Hindlimb muscle (tissue), 1 donor: ENCODE measurements around the gene TTC9. TPM values are rescaled to one million over a fixed set of nuclear protein-coding genes. Genes with fewer than 3 reads are reported as not detected.

Source experiments
- DNase-seq: peaks from one replicate; pipeline ENCODE4 v3.0.0-alpha.2; 2013
- polyA plus RNA-seq: library from polyadenylated mRNA; unstranded; fragments of 120-200 nt; gene quantifications from one replicate; pipeline ENCODE4 v1.2.1, GENCODE V29; 2013; ENCODE audit not compliant: insufficient read length

The TTC9 gene
- polyA plus RNA-seq: 8.1 TPM

- peak; percentile 14 for DNase-seq
Observed at GRCh38 chr14:70641548-70642302, at the start of gene TTC9. Gene TTC9 (plus strand): TSS chr14:70641916. CDS start chr14:70642130, 214 bp downstream.

- DNase-seq: no peak
Observed at GRCh38 chr14:70594461-70594860, 47.3 kb upstream of the TTC9 start.

DNA sequence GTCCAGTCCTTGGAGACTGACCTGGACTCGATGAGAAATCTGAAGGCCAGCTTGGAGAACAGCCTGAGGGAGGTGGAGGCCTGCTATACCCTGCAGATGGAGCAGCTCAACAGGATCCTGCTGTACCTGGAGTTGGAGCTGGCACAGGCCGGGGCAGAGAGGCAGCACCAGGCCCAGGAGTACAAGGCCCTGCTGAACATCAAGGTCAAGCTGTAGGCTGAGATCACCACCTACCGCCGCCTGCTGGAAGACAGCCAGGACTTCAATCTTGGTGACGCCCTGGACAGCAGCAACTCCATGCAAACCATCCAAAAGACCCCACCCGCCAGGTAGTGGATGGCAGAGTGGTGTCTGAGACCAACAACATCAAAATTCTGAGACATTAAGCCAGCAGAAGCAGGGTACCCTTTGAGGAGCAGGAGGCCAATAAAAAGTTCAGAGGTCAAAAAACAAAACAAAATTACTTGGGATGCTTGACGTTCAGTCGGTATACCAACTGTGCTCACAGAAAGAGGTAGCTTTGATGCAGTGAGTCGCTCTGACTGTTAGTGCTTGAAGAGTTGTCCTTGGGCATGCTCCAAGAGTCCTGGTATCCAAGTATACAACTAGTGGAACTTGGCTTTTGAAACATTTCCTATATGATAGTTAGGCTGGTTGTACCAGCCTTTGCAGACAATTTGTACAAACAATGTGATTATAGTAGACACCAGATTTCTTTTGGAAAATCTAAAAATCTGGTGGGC, 46.1 kb upstream of the TTC9 start:
- DNase-seq: no peak

GRCh38 chr14:70597731-70598130, 44.0 kb upstream of the TTC9 start:
- no peak for DNase-seq

GRCh38 chr14:70599345-70599744, 42.4 kb upstream of the TTC9 start:
- DNase-seq: no peak

DNA sequence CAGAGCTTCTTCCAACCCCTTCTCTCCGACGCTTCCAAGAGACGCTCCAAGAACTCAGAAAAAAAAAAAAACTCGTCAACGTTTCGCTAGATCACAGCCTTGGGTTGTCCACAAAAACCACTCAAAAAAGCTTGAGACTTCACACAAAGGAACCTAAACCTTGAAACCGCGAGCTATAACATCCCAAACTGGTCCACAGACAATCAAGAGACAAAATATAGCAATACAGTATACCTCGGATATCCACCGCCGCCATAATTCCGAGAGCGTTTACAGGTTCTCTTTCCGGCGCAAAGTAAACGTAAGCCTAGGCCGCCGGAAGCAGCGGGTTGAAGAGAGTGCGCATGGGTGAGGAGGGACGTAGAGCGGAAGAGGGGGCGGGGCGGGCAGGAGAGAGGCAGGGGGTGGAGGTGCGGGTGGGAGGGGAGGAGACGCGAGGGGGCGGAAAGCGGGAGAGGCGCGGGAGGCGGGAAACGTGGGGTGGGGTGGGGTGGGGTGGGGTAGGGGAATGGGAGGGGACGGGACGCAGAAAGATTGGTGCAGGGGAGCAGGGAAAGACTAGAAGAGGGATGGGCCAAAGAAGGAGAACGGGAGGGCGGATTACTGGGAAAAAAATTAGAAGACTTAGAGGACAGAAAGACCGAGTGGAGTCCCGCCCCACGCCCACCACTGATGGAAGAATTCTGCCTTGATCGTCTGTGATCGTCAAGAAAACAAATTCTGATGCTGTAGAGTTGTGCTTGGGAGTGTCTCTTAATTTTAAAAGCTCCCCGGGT, 41.1 kb upstream of the TTC9 start, which contains the start of gene MED6:
Gene MED6, minus strand, starts transcription at position 274 of the 776 bp plus-strand sequence. Its CDS starts 18 bp downstream, at position 256.
- DNase-seq: peak; percentile 95

DNA sequence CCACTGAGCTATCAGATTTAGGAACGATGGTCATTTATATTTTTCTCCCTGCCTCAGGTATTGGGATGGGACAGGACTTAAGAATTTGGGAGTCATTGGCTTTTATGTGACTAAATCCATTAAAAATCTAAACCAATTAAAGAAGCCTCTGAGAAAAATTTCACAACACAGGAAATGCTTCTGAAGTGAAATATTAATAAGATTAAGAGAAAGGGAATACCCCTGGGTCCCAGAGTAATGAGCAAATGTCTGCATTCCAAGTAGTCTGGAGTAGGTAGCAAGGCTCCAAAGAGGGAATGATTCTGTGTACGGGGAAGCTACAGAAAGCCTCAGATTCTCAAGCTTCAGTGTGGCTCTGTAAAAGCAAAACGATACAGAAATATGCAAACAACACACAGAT, 40.6 kb upstream of the TTC9 start:
- DNase-seq: no peak

- DNase-seq: no peak
Observed at GRCh38 chr14:70602254-70602653, 39.5 kb upstream of the TTC9 start.

DNA sequence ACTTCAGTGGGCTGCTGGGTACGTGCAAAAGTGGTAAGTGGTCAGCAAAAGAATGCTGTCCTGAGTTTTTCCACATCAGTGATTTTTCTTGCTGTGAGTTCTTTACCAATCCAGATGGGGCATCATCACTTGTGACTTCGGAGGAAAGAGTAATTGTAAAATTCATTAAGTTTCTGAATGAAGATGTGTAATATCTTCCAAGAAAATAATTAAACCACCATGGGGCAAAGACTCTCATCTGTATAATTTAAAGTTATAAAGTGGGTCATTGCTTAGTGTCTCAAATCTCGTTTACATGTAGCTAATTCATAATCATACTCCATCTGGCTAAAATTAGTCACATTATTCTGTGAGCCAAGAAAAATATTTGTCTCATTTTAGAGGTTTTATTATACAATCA, 30.5 kb upstream of the TTC9 start:
- DNase-seq: no peak

- no peak for DNase-seq
Observed at GRCh38 chr14:70616646-70617045, 25.1 kb upstream of the TTC9 start.

- DNase-seq: no peak
Observed at GRCh38 chr14:70618314-70618713, 23.4 kb upstream of the TTC9 start.

- no peak for DNase-seq
Observed at GRCh38 chr14:70619708-70620107, 22.0 kb upstream of the TTC9 start.

DNA sequence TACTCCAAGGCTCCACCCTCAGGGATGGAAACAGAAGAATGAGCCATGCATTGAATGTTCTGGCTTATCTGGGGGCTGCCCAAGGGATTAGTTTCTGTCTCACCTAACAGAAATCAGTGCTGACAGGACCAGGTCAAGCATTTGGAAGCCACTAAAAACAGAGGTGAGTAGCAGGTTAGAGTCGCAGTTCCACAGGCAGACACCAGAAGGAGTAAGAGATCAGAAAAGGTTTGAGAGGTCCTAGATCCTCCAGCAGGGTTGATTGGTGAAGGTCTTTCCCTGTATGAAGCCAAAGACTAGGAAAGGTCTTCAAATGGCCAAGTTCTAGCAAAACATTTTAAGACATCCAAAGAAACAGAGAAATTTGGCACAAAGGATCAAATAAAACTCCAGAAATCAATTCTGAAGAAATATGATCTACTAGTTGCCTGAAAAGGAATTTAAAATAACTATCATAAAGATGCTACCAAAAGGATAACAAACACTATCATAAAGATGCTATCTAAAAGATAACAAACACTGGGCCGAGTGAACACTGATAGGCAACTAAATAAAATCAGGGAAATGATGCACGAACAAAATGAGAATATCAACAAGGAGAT, 19.5 kb upstream of the TTC9 start:
- DNase-seq: no peak

- no peak for DNase-seq
Observed at GRCh38 chr14:70624972-70625371, 16.7 kb upstream of the TTC9 start.

DNA sequence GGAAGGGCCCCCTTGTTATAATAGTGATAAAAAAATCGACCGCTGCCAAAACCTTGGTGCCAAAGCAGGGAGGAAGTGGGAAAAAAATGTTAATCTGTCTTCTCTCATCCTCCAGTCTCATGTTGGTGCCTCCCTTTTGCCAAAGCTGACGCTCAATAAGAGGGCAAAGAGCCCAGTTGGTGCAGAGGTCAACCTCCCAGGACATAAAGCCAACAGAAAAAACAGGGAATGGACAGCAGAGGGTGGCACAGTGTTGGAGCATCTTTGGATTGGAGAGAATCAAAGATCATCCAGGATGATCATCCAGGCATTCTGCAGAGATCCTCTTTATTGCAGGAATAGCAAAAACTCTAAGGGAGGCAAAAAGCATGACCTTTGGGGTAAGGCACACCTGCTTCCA, 9.8 kb upstream of the TTC9 start:
- no peak for DNase-seq

GRCh38 chr14:70635971-70636595, 5.6 kb upstream of the TTC9 start:
- DNase-seq: no peak

- DNase-seq: no peak
Observed at GRCh38 chr14:70638416-70638815, 3.3 kb upstream of the TTC9 start.

DNA sequence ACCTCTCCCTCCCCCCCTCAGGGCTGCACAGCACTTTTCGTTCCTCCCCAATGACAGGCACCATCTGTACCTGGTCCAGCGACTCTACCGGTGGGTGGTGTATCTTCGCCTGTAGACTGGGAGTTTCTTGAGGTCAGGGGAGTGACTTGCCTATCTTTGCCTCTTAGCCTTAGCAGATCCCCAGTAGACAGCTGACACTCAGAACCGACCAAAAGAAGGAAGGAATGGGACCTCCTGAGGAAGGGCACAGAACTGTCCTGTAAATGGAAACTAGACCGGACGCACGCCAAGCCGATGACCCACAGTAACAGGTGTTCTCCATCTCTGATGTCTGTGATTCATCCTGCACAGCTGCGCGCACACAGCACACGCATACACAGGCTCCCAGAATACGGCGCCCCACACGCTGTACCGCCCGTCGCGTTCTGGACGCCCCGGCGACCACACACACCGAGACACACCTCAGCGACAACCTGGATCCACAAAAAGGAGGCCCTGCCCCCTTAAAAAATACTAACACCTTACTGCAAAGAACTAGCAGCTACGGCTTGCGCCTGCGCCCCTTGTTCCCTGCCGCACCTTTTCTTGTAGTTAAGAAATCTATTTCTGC, 673 bp upstream of the TTC9 start:
- peak; percentile 11 for DNase-seq

DNA sequence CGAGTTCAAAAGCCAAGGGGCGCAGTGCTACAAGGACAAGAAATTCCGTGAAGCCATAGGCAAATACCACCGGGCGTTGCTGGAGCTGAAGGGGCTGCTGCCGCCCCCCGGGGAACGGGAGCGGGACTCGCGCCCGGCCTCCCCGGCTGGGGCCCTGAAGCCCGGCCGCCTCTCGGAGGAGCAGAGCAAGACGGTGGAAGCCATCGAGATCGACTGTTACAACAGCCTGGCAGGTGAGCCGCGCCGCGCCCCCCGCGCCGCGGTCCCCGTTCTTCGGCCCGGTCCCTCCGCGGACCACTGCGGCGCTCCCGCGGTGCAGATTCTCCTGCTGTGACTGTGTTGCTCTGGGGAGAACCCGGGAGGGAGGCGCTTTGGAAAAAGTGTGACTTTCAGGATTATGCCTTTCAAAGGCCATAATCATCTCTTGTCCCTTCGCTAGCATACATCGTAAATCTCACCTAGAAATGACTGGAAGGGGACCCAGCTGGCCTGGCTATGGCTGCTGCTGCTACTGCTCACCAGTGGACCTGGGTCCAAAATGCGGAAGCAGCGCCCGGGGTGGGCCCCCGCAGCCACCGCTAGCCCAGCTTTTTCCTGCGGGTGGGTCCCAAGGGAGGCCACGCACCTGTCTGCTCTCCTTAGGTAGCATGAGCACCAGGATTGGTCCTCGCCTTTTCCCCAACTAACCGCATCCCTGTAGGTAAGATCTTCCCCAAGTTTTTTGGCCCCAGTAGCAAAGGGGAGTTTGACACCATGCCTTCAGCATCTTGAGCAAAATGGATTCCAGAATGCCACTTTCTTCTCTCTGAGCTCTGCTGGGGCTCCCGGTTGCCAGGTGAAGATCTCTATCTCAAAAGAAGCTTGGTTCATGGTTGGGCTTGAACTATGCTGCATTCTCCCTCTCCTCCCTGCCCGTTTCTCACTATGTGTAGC, 853 bp downstream of the TTC9 start:
- peak; percentile 6 for DNase-seq

GRCh38 chr14:70643967-70644366, 2.3 kb downstream of the TTC9 start:
- DNase-seq: no peak

DNA sequence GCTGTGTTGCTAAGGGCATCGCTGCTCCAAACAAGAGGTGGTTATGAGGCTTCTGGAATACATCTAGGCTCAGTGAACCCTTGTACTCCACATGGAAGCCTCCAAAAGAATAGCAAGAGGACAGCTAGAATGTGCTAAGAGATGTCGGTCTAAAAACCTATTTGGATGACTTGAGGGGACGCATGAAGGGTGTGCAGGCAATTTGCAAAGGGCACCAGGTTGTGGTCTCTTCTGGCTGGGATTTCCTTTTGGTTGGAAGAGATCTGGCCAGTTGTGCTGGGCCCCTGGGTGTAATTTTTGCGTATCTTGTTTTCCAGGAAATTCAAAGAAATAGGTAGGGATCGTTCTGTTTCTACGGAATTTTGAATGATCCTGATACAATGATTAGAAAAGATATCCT, 4.2 kb downstream of the TTC9 start:
- DNase-seq: no peak
